Measurements from ENCODE around the gene PAEP. TPM values are rescaled to one million over a fixed set of nuclear protein-coding genes. Genes with fewer than 3 reads are reported as not detected.

PAEP gene
- total and polyA plus RNA-seq, 2 experiments from 2014 or later = not detected

GRCh38 chr9:135519179-135519971, 42.2 kb upstream of the PAEP start:
- H3K36me3 ChIP-seq (ENCODE audit: low read depth) = no peaks in the 10 kb centered on the region
- H3F3A ChIP-seq (ENCODE audit: insufficient read depth) = no peaks in the 10 kb centered on the region
- H3K79me2 ChIP-seq (ENCODE audit: insufficient read depth) = no peaks in the 10 kb centered on the region
- H3K9me3 ChIP-seq (ENCODE audit: low read depth) = no peaks in the 10 kb centered on the region
- 83 to 92% methylated on average over 10 of the region's 10 CpGs for WGBS, 2 experiments (ENCODE audit: low coverage in 1 of 2, low lambda C conversion rate in 2 of 2, missing lambda C conversion rate in 2 of 2)
- TF ChIP-seq EZH2phosphoT487 (IDR thresholded peaks at IDR 0.05; ENCODE audit: insufficient read depth, low read depth) = no peak
- TF ChIP-seq EZH2 (IDR thresholded peaks at IDR 0.05; ENCODE audit: insufficient read depth, poor library complexity, severe bottlenecking) = no peak
- H3K4me1 ChIP-seq (ENCODE audit: insufficient read depth) = no peaks in the 10 kb centered on the region
- H3K27ac ChIP-seq = no peak overlapping the region
- no peak overlapping the region for H3K9ac ChIP-seq
- no peaks in the 10 kb centered on the region for H4K20me1 ChIP-seq (ENCODE audit: insufficient read depth)
- no peak overlapping the region for H2AFZ ChIP-seq
- in situ Hi-C loops (cut with MboI) = no loop called here
- H3K4me2 ChIP-seq (ENCODE audit: unreplicated experiment) = no peak overlapping the region
- peaks cover 23% of the 10 kb centered on the region; the same call in 1 of the 2 replicates for H3K27me3 ChIP-seq (replicated peaks; ENCODE audit: insufficient read depth)
- no peak overlapping the region for H3K4me3 ChIP-seq
- DNase-seq = no peak
- no peaks in the 10 kb centered on the region for H3K9me2 ChIP-seq (ENCODE audit: insufficient read depth)

GRCh38 chr9:135520916-135521607, 40.5 kb upstream of the PAEP start, which contains the start of gene LCN1:
LCN1 (plus strand) TSS chr9:135521440; CDS start chr9:135521498, 58 bp downstream.
- Histone ChIP-seq H3K4me3 (no peak within 1 kb of the TSS), H3K4me2 (ENCODE audit: unreplicated experiment) (no peak within 1 kb of the TSS), H3K36me3 (ENCODE audit: low read depth) (no peaks in the 10 kb centered on the region), H3K4me1 (ENCODE audit: insufficient read depth) (no peaks in the 10 kb centered on the region), H3K9me3 (ENCODE audit: low read depth) (no peaks in the 10 kb centered on the region), H4K20me1 (ENCODE audit: insufficient read depth) (no peaks in the 10 kb centered on the region), H3K27me3 (replicated peaks; ENCODE audit: insufficient read depth) (peaks cover 26% of the 10 kb centered on the region; the same call in 1 of the 2 replicates), H3F3A (ENCODE audit: insufficient read depth) (no peaks in the 10 kb centered on the region), H3K9me2 (ENCODE audit: insufficient read depth) (no peaks in the 10 kb centered on the region), H3K9ac (no peak within 1 kb of the TSS), H3K27ac (no peak within 1 kb of the TSS), H2AFZ (no peak within 1 kb of the TSS), H3K79me2 (ENCODE audit: insufficient read depth) (no peaks in the 10 kb centered on the region)
- WGBS, 2 experiments (ENCODE audit: low coverage in 1 of 2, low lambda C conversion rate in 2 of 2, missing lambda C conversion rate in 2 of 2) = 74 to 78% methylated on average over 14 to 18 of the region's 18 CpGs
- DNase-seq = no peak
- in situ Hi-C loops (cut with MboI) = no loop called here
- TF ChIP-seq EZH2phosphoT487 (IDR thresholded peaks at IDR 0.05; ENCODE audit: insufficient read depth, low read depth) (no peak), EZH2 (IDR thresholded peaks at IDR 0.05; ENCODE audit: insufficient read depth, poor library complexity, severe bottlenecking) (no peak)

- in situ Hi-C loops (cut with MboI) = no loop called here
- no peak overlapping the region for H3K27ac ChIP-seq
- no peaks in the 10 kb centered on the region for H3K9me2 ChIP-seq (ENCODE audit: insufficient read depth)
- H3K4me2 ChIP-seq (ENCODE audit: unreplicated experiment) = no peak overlapping the region
- no peaks in the 10 kb centered on the region for H3K4me1 ChIP-seq (ENCODE audit: insufficient read depth)
- DNase-seq = no peak
- no peak overlapping the region for H3K4me3 ChIP-seq
- no peaks in the 10 kb centered on the region for H4K20me1 ChIP-seq (ENCODE audit: insufficient read depth)
- no peaks in the 10 kb centered on the region for H3F3A ChIP-seq (ENCODE audit: insufficient read depth)
- no peak for TF ChIP-seq EZH2phosphoT487 (IDR thresholded peaks at IDR 0.05; ENCODE audit: insufficient read depth, low read depth)
- no peak for TF ChIP-seq EZH2 (IDR thresholded peaks at IDR 0.05; ENCODE audit: insufficient read depth, poor library complexity, severe bottlenecking)
- H2AFZ ChIP-seq = no peak overlapping the region
- peaks cover 26% of the 10 kb centered on the region; the same call in 1 of the 2 replicates for H3K27me3 ChIP-seq (replicated peaks; ENCODE audit: insufficient read depth)
- no peak overlapping the region for H3K9ac ChIP-seq
- no peaks in the 10 kb centered on the region for H3K9me3 ChIP-seq (ENCODE audit: low read depth)
- no peaks in the 10 kb centered on the region for H3K36me3 ChIP-seq (ENCODE audit: low read depth)
- WGBS, 2 experiments (ENCODE audit: low coverage in 1 of 2, low lambda C conversion rate in 2 of 2, missing lambda C conversion rate in 2 of 2) = 67 to 74% methylated on average over 11 of the region's 11 CpGs
- no peaks in the 10 kb centered on the region for H3K79me2 ChIP-seq (ENCODE audit: insufficient read depth)
Measured at GRCh38 chr9:135521608-135522095, 39.9 kb upstream of the PAEP start.

GRCh38 chr9:135522137-135522877, 39.2 kb upstream of the PAEP start:
- Histone ChIP-seq H3K27ac (no peak overlapping the region), H3F3A (ENCODE audit: insufficient read depth) (no peaks in the 10 kb centered on the region), H2AFZ (no peak overlapping the region), H4K20me1 (ENCODE audit: insufficient read depth) (no peaks in the 10 kb centered on the region), H3K4me2 (ENCODE audit: unreplicated experiment) (no peak overlapping the region), H3K9ac (no peak overlapping the region), H3K36me3 (ENCODE audit: low read depth) (no peaks in the 10 kb centered on the region), H3K9me2 (ENCODE audit: insufficient read depth) (no peaks in the 10 kb centered on the region), H3K4me1 (ENCODE audit: insufficient read depth) (no peaks in the 10 kb centered on the region), H3K79me2 (ENCODE audit: insufficient read depth) (no peaks in the 10 kb centered on the region), H3K9me3 (ENCODE audit: low read depth) (no peaks in the 10 kb centered on the region), H3K27me3 (replicated peaks; ENCODE audit: insufficient read depth) (peaks cover 19% of the 10 kb centered on the region; the same call in 1 of the 2 replicates), H3K4me3 (no peak overlapping the region)
- WGBS, 2 experiments (ENCODE audit: low coverage in 1 of 2, low lambda C conversion rate in 2 of 2, missing lambda C conversion rate in 2 of 2) = 38 to 46% methylated on average over 16 of the region's 16 CpGs
- no peak for TF ChIP-seq EZH2phosphoT487 (IDR thresholded peaks at IDR 0.05; ENCODE audit: insufficient read depth, low read depth)
- no peak for TF ChIP-seq EZH2 (IDR thresholded peaks at IDR 0.05; ENCODE audit: insufficient read depth, poor library complexity, severe bottlenecking)
- no peak for DNase-seq
- in situ Hi-C loops (cut with MboI) = no loop called here

Data from GM23248 (cell line).